Gastroesophageal sphincter (tissue), 3 donors: ENCODE results near the gene CDC26.

Source experiments
- CTCF ChIP-seq, 4 experiments: fragments of 200-600 bp in 2 of 4; fragments of 450-650 bp in 2 of 4; sonication (generic) in 1 of 4; IDR thresholded peaks; one replicate each; pipeline ENCODE4 v1.5.1; 2017 to 2019; ENCODE audit warnings: antibody characterized with exemption in 4 of 4, mild to moderate bottlenecking in 2 of 4, moderate library complexity in 2 of 4
- POLR2A ChIP-seq, 2 donors: fragments of 450-650 bp; IDR thresholded peaks; one replicate each; pipeline ENCODE4 v1.6.1; 2017; ENCODE audit warnings: antibody characterized with exemption in 2 of 2, mild to moderate bottlenecking in 2 of 2, moderate library complexity in 1 of 2

DNA sequence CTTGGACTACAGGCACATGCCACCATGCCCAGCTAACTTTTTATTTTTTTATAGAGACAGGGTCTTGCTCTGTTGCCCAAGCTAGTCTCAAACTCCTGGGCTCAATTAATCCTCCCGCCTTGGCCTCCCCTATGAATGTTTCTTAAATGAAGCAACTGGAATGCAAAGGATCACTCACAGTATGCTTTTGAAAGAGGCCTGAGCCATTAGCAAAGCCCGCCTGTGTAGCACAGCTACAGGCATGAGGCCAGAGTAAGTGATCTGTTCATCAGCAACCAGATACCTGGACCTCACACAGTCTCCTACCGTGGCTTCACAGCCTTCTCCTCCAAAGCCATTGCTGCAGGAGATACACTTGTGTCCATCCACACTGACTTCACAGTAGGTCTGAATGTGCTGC is 44.7 kb upstream of the CDC26 start:
- TF ChIP-seq POLR2A (IDR thresholded peaks at IDR 0.05) (no peak), CTCF (IDR thresholded peaks at IDR 0.05) (no peak)
